ENCODE measurements around the gene PPARG.

Gene PPARG

DNA sequence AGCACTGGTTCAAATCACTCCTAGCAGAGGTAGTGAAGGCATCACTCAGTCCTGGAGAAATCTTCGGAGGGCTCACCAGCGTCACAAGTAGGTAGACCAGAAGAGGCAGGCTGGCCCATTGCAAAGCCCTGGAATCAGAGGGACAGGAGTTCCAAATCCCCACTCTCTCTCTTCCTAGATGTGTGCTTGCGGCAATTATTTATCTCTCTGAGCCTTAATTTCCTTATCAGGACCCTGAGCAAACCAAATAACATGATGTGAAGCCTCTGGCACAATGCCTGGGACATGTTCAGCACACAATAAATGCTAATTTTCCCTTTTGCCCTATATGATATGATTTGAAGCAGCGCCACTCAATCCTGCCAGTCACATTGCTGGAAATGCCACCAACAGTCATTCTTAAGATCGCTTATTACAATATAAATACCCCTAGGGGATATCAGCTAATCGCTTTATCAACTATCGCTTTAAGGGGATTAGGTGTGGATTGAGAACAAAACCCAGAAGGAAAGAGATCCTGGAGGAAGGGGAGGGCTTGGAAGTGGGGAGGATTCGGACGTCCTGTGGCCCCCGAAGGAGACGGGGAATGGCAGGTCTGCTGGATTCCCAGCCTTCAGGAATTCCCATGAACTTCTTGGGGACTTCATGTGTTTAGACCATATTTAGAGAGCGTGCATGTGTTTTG, 135.9 kb downstream of the PPARG start:
- H3K4me3 ChIP-seq (ENCODE audit: low read length): no peak overlapping the region
- H3K9me2 ChIP-seq (replicated peaks; ENCODE audit: control insufficient read depth, low read length): no peaks in the 10 kb centered on the region
- no peaks in the 10 kb centered on the region for H3K9me3 ChIP-seq (ENCODE audit: control insufficient read depth, insufficient read depth, low read length)
- no peak for TF ChIP-seq EZH2phosphoT487 (IDR thresholded peaks at IDR 0.05; ENCODE audit: borderline replicate concordance, low read length)
- TF ChIP-seq, protein P1, sequence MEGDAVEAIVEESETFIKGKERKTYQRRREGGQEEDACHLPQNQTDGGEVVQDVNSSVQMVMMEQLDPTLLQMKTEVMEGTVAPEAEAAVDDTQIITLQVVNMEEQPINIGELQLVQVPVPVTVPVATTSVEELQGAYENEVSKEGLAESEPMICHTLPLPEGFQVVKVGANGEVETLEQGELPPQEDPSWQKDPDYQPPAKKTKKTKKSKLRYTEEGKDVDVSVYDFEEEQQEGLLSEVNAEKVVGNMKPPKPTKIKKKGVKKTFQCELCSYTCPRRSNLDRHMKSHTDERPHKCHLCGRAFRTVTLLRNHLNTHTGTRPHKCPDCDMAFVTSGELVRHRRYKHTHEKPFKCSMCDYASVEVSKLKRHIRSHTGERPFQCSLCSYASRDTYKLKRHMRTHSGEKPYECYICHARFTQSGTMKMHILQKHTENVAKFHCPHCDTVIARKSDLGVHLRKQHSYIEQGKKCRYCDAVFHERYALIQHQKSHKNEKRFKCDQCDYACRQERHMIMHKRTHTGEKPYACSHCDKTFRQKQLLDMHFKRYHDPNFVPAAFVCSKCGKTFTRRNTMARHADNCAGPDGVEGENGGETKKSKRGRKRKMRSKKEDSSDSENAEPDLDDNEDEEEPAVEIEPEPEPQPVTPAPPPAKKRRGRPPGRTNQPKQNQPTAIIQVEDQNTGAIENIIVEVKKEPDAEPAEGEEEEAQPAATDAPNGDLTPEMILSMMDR (IDR thresholded peaks at IDR 0.05; ENCODE audit: low read depth, low read length, poor library complexity, severe bottlenecking): no peak
- H3K79me2 ChIP-seq (ENCODE audit: control insufficient read depth, low read length): no peaks in the 10 kb centered on the region
- H3F3A ChIP-seq (ENCODE audit: control insufficient read depth, insufficient read depth): no peaks in the 10 kb centered on the region
- H3K27ac ChIP-seq (ENCODE audit: low read depth, low read length): no peak overlapping the region
- no peak overlapping the region for H3K4me2 ChIP-seq (ENCODE audit: low read length)
- no peaks in the 10 kb centered on the region for H3K4me1 ChIP-seq (ENCODE audit: control insufficient read depth, low read length)
- H3K36me3 ChIP-seq (ENCODE audit: control insufficient read depth, low read length): no peaks in the 10 kb centered on the region
- H4K20me1 ChIP-seq (ENCODE audit: control insufficient read depth, insufficient read depth, low read depth, low read length): no peaks in the 10 kb centered on the region
- peaks cover 18% of the 10 kb centered on the region for H3K27me3 ChIP-seq (ENCODE audit: control insufficient read depth, low read length)

DNA sequence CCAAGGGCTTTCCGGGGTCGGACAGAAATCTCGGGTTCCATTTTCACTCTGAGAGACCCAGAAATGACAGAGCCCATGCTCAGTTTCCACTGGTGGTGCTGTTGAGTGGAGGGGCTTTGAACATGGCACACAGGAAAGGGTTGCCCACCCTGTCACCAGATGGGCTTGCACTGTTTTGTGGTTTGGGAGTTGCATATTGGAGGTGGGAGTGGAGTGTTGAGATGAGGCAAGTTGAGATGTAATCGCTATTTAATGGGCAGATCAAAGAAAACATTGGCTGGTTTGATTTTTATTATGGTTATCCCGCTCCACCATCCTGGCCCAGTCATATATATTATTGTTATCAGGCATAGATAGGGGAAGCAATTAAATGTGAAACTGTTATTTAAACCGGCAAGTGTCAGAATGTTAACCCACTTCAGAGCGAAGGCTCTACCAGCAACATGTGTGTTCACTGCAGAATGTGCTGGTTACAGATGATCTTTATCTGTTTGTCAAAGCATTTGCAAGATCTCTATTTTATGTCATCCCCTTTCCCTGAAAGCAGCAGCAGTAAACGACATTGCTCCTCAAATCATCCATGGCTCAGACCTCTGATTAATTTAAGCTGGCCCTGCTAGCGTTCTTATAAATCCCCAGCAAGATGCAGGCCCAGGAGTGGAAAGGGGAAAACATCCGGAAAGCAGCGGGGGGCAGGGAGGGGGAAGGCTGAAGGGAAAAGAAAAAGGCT, 137.1 kb downstream of the PPARG start:
- TF ChIP-seq, protein P1 (IDR thresholded peaks at IDR 0.05; ENCODE audit: low read depth, low read length, poor library complexity, severe bottlenecking): no peak
- no peak for TF ChIP-seq EZH2phosphoT487 (IDR thresholded peaks at IDR 0.05; ENCODE audit: borderline replicate concordance, low read length)
- Histone ChIP-seq H3K9me2 (replicated peaks; ENCODE audit: control insufficient read depth, low read length) (no peaks in the 10 kb centered on the region), H3K27ac (ENCODE audit: low read depth, low read length) (no peak overlapping the region), H3F3A (ENCODE audit: control insufficient read depth, insufficient read depth) (no peaks in the 10 kb centered on the region), H3K79me2 (ENCODE audit: control insufficient read depth, low read length) (no peaks in the 10 kb centered on the region), H3K36me3 (ENCODE audit: control insufficient read depth, low read length) (no peaks in the 10 kb centered on the region), H3K4me2 (ENCODE audit: low read length) (no peak overlapping the region), H4K20me1 (ENCODE audit: control insufficient read depth, insufficient read depth, low read depth, low read length) (no peaks in the 10 kb centered on the region), H3K27me3 (ENCODE audit: control insufficient read depth, low read length) (peaks cover 18% of the 10 kb centered on the region), H3K9me3 (ENCODE audit: control insufficient read depth, insufficient read depth, low read length) (no peaks in the 10 kb centered on the region), H3K4me3 (ENCODE audit: low read length) (no peak overlapping the region), H3K4me1 (ENCODE audit: control insufficient read depth, low read length) (no peaks in the 10 kb centered on the region)

DNA sequence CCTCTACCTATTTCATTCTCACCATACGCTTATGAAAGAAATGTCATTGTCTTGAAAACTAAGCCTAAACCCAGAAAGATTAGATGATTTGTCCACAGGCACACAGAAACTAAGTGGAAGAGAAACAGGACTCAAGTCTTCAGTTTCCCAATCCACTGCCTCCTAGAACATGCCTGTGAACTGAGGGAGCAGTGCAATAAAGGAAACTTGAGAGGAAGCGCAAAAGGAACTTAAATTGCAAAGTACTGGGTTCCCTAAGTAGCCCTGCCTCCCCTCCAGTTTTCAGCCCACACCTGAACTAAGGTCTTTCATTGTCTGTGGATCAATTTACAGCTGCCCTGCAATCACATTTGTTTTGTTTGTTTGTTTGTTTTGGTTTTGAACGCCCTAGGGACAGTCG, 138.7 kb downstream of the PPARG start:
- TF ChIP-seq, protein P1 (IDR thresholded peaks at IDR 0.05; ENCODE audit: low read depth, low read length, poor library complexity, severe bottlenecking): no peak
- TF ChIP-seq EZH2phosphoT487 (IDR thresholded peaks at IDR 0.05; ENCODE audit: borderline replicate concordance, low read length): no peak
- peaks cover 15% of the 10 kb centered on the region for H3K27me3 ChIP-seq (ENCODE audit: control insufficient read depth, low read length)

More for the DNA sequence above, 138.7 kb downstream of the PPARG start:
- Histone ChIP-seq H3K9me2 (replicated peaks; ENCODE audit: control insufficient read depth, low read length) (no peaks in the 10 kb centered on the region), H3K4me1 (ENCODE audit: control insufficient read depth, low read length) (no peaks in the 10 kb centered on the region), H4K20me1 (ENCODE audit: control insufficient read depth, insufficient read depth, low read depth, low read length) (no peaks in the 10 kb centered on the region), H3F3A (ENCODE audit: control insufficient read depth, insufficient read depth) (no peaks in the 10 kb centered on the region), H3K4me3 (ENCODE audit: low read length) (no peak overlapping the region), H3K4me2 (ENCODE audit: low read length) (no peak overlapping the region), H3K79me2 (ENCODE audit: control insufficient read depth, low read length) (no peaks in the 10 kb centered on the region), H3K9me3 (ENCODE audit: control insufficient read depth, insufficient read depth, low read length) (no peaks in the 10 kb centered on the region), H3K27ac (ENCODE audit: low read depth, low read length) (no peak overlapping the region), H3K36me3 (ENCODE audit: control insufficient read depth, low read length) (no peaks in the 10 kb centered on the region)

All from DOHH2 (cell line).